PC-9 (cell line): ENCODE measurements around the gene MYL12A. TPM values are rescaled to one million over a fixed set of nuclear protein-coding genes. Genes with fewer than 3 reads are reported as not detected.

ENCODE experiments used
- BruUV-seq: library from RNA; stranded (reverse); fragments of 400-500 nt; replicated peaks from 2 replicates; lab custom pipeline; 2021; lab: Mats Ljungman, UMichigan
- CTCF ChIA-PET: fragments of 300-600 bp; sonication (Branson Sonifier 250); formaldehyde crosslinking; loops from one replicate; lab custom pipeline; 2022; ENCODE audit warnings: antibody characterized with exemption; lab: Charles Lee
- POLR2A ChIA-PET: fragments of 300-600 bp; sonication (Branson Sonifier 250); formaldehyde crosslinking; loops from one replicate; lab custom pipeline; 2022; ENCODE audit warnings: antibody characterized with exemption; ENCODE audit not compliant: unreplicated experiment; lab: Charles Lee
- DNase-seq, 2 experiments: peaks; one replicate each; pipeline versions ENCODE4 v3.0.0 to v3.0.0-alpha.2; 2015 to 2022; ENCODE audit warnings: mixed read lengths in 1 of 2
- H2AFZ ChIP-seq: fragments of 200-600 bp; sonication (generic); 2 replicates; pipeline ENCODE4 v1.8.1; 2017; ENCODE audit warnings: antibody characterized with exemption
- H3F3A ChIP-seq: fragments of 200-600 bp; sonication (generic); 2 replicates; pipeline ENCODE4 v1.8.1; 2017; ENCODE audit warnings: antibody characterized with exemption, mild to moderate bottlenecking, low read depth; ENCODE audit not compliant: insufficient read depth
- H3K27ac ChIP-seq: fragments of 200-600 bp; sonication (generic); 2 replicates; pipeline ENCODE4 v1.6.1; 2016; ENCODE audit warnings: mixed run types
- H3K27me3 ChIP-seq: fragments of 200-600 bp; sonication (generic); 2 replicates; pipeline ENCODE4 v1.6.1; 2016; ENCODE audit warnings: low read depth, mixed run types; ENCODE audit not compliant: insufficient read depth
- H3K36me3 ChIP-seq: fragments of 200-600 bp; sonication (generic); 2 replicates; pipeline ENCODE4 v1.6.1; 2016; ENCODE audit warnings: low read depth, mixed run types
- H3K4me1 ChIP-seq: fragments of 200-600 bp; sonication (generic); replicated peaks from 2 replicates; pipeline ENCODE4 v1.6.1; 2016; ENCODE audit warnings: mixed run types; ENCODE audit not compliant: insufficient read depth
- H3K4me2 ChIP-seq: fragments of 200-600 bp; sonication (generic); 2 replicates; pipeline ENCODE4 v1.6.1; 2017; ENCODE audit warnings: mixed run types
- H3K4me3 ChIP-seq: fragments of 200-600 bp; sonication (generic); 2 replicates; pipeline ENCODE4 v1.6.1; 2016; ENCODE audit warnings: mixed run types
- H3K79me2 ChIP-seq: fragments of 200-600 bp; sonication (generic); 2 replicates; pipeline ENCODE4 v1.6.1; 2017; ENCODE audit warnings: low read depth, mixed run types
- H3K9me2 ChIP-seq: fragments of 200-600 bp; sonication (generic); 2 replicates; pipeline ENCODE4 v1.8.1; 2017; ENCODE audit warnings: mild to moderate bottlenecking; ENCODE audit not compliant: insufficient read depth
- H3K9me3 ChIP-seq: fragments of 200-600 bp; sonication (generic); 2 replicates; pipeline ENCODE4 v1.8.1; 2016; ENCODE audit warnings: low read depth; ENCODE audit not compliant: insufficient read depth
- H4K20me1 ChIP-seq: fragments of 200-600 bp; sonication (generic); 2 replicates; pipeline ENCODE4 v1.8.1; 2017; ENCODE audit not compliant: insufficient read depth
- CTCF ChIP-seq: fragments of 200-600 bp; sonication (generic); conservative IDR thresholded peaks from 2 replicates; pipeline ENCODE4 v1.6.1; 2017; ENCODE audit warnings: mixed run types, antibody characterized with exemption, mild to moderate bottlenecking, moderate library complexity
- EZH2 ChIP-seq: fragments of 200-600 bp; sonication (generic); IDR thresholded peaks from 2 replicates; pipeline ENCODE4 v1.8.0; 2017; ENCODE audit warnings: antibody characterized with exemption, low read depth
- intact Hi-C: fragments of 100-400 bp; cut with micrococcal nuclease; formaldehyde crosslinking; loops from one replicate; pipeline ENCODE4 v1.10.0; 2022; ENCODE audit not compliant: unreplicated experiment
- total RNA-seq: library from RNA; stranded (reverse); gene quantifications from 2 replicates; pipeline ENCODE4 v1.2.3, GENCODE V29; 2021

MYL12A gene
- total RNA-seq, 1 experiment from 2014 or later: 532 TPM

- Histone ChIP-seq H3K4me1 (peaks cover 24% of the 10 kb centered on the region), H3K9me3 (peaks cover 4% of the 10 kb centered on the region; the same call in 1 of the 2 replicates), H3F3A (peaks cover 48% of the 10 kb centered on the region), H4K20me1 (no peaks in the 10 kb centered on the region), H3K27ac (peak overlapping the region; percentile 23; the same call in 1 of the 2 replicates), H3K4me3 (no peak overlapping the region), H3K9me2 (no peaks in the 10 kb centered on the region), H3K4me2 (peak overlapping the region; percentile 23; the same call in 1 of the 2 replicates), H2AFZ (no peak overlapping the region), H3K36me3 (peaks cover 21% of the 10 kb centered on the region), H3K27me3 (no peaks in the 10 kb centered on the region), H3K79me2 (no peaks in the 10 kb centered on the region)
- BruUV-seq: no TSS peak
- TF ChIP-seq EZH2 (no peak), CTCF (peak; percentile 85)
- intact Hi-C loops: loop anchor here (1.0 to 5.0 kb wide), 14 partner anchors 41 to 787 kb away; no protein-coding TSS in a partner anchor
- ChIA-PET POLR2A (interaction anchor here (0.5 to 0.9 kb wide), 7 partner anchors 31 to 384 kb away, joined by 3 to 43 read pairs (median 5); no protein-coding TSS in a partner anchor), CTCF (interaction anchor here (0.5 to 1.3 kb wide), 13 partner anchors 103 to 787 kb away, joined by 3 to 31 read pairs (median 9); no protein-coding TSS in a partner anchor)
- peak in 1 of 2 experiments; percentile 75 for DNase-seq
Observed at GRCh38 chr18:3281456-3282400, 34.1 kb downstream of the MYL12A start.

- Histone ChIP-seq H3K27me3 (no peaks in the 10 kb centered on the region), H3K4me1 (peaks cover 24% of the 10 kb centered on the region), H3K9me3 (peaks cover 18% of the 10 kb centered on the region), H3K36me3 (peaks cover 11% of the 10 kb centered on the region; the same call in 1 of the 2 replicates), H3K79me2 (no peaks in the 10 kb centered on the region), H3K4me2 (no peak overlapping the region), H4K20me1 (no peaks in the 10 kb centered on the region), H3K4me3 (no peak overlapping the region), H3K9me2 (no peaks in the 10 kb centered on the region), H3K27ac (no peak overlapping the region), H2AFZ (no peak overlapping the region), H3F3A (peaks cover 34% of the 10 kb centered on the region)
- intact Hi-C loops: loop anchor here (2.0 to 5.0 kb wide), 4 partner anchors 39 to 587 kb away; no protein-coding TSS in a partner anchor
- TSS peak; percentile 42 for BruUV-seq
- TF ChIP-seq EZH2 (no peak), CTCF (no peak)
- ChIA-PET CTCF (interaction anchor here (0.6 to 1.6 kb wide), 2 partner anchors 14 to 18 kb away, joined by 3 to 6 read pairs; no protein-coding TSS in a partner anchor), POLR2A (interaction anchor here (0.6 to 0.8 kb wide), 7 partner anchors 85 to 370 kb away, joined by 3 to 12 read pairs (median 3); no protein-coding TSS in a partner anchor)
- no peak for DNase-seq
Observed at GRCh38 chr18:3283253-3283863, 35.8 kb downstream of the MYL12A start.

GRCh38 chr18:3283908-3284307 is 36.3 kb downstream of the MYL12A start:
- Histone ChIP-seq H3K4me2 (no peak overlapping the region), H3K27me3 (no peaks in the 10 kb centered on the region), H3K9me3 (peaks cover 22% of the 10 kb centered on the region), H3K9me2 (no peaks in the 10 kb centered on the region), H3K27ac (no peak overlapping the region), H2AFZ (no peak overlapping the region), H4K20me1 (no peaks in the 10 kb centered on the region), H3K4me3 (no peak overlapping the region), H3F3A (peaks cover 28% of the 10 kb centered on the region), H3K79me2 (no peaks in the 10 kb centered on the region), H3K36me3 (0 out of 2 replicates have a peak, but pooled peaks cover 6% of the 10 kb centered on the region), H3K4me1 (peaks cover 24% of the 10 kb centered on the region)
- DNase-seq: peak in 1 of 2 experiments; percentile 34
- CTCF ChIA-PET: interaction anchor here (0.6 to 1.6 kb wide), 2 partner anchors 13 to 18 kb away, joined by 3 to 6 read pairs; no protein-coding TSS in a partner anchor
- TF ChIP-seq EZH2: no peak
- TF ChIP-seq CTCF: no peak
- BruUV-seq: no TSS peak
- intact Hi-C loops: loop anchor here (1.0 to 5.0 kb wide), 5 partner anchors 38 to 587 kb away; no protein-coding TSS in a partner anchor
- POLR2A ChIA-PET: interaction anchor here (0.6 to 0.7 kb wide), 4 partner anchors 84 to 228 kb away, joined by 3 to 12 read pairs (median 6); no protein-coding TSS in a partner anchor
